ENCODE data around the gene SUGP2.
"Not testable (repeated sequence)": the region's sequence is repeated elsewhere in the genome, so short reads cannot be mapped to it uniquely, and the experiment has no call there.

The SUGP2 gene

GRCh38 chr19:18954094-18954493 lies 79.2 kb downstream of the SUGP2 start:
- ChIA-PET POLR2A (no interaction called here), CTCF (no interaction called here)
- no peak for TF ChIP-seq CTCF (IDR thresholded peaks at IDR 0.05; ENCODE audit: insufficient read depth, low read length, missing control alignments)
- no peak overlapping the region for H3K4me3 ChIP-seq (ENCODE audit: low read depth, low read length)
- no peak for DNase-seq (ENCODE audit: low read depth, low spot score)

- POLR2A ChIA-PET; H3K4me3 ChIP-seq (ENCODE audit: low read depth, low read length); DNase-seq (ENCODE audit: low read depth, low spot score): not testable (repeated sequence)
- CTCF ChIA-PET, result interaction anchor here (1.2 kb wide), 1 partner anchor 35 kb away, joined by 6 read pairs; no protein-coding TSS in a partner anchor
Observed at GRCh38 chr19:18952364-18953003, 80.8 kb downstream of the SUGP2 start.

GRCh38 chr19:18951721-18952281 lies 81.5 kb downstream of the SUGP2 start:
- no peak overlapping the region for H3K4me3 ChIP-seq (ENCODE audit: low read depth, low read length)
- TF ChIP-seq CTCF (IDR thresholded peaks at IDR 0.05; ENCODE audit: insufficient read depth, low read length, missing control alignments), result no peak
- ChIA-PET POLR2A (no interaction called here), CTCF (no interaction called here)
- DNase-seq (ENCODE audit: low read depth, low spot score), result no peak

GRCh38 chr19:18949858-18950257 lies 83.5 kb downstream of the SUGP2 start:
- no peak for DNase-seq (ENCODE audit: low read depth, low spot score)
- CTCF ChIA-PET, result interaction anchor here (1.1 to 1.7 kb wide), 3 partner anchors 8 to 37 kb away, joined by 4 to 11 read pairs (median 6); no protein-coding TSS in a partner anchor
- TF ChIP-seq CTCF (IDR thresholded peaks at IDR 0.05; ENCODE audit: insufficient read depth, low read length, missing control alignments), result no peak
- POLR2A ChIA-PET, result no interaction called here
- H3K4me3 ChIP-seq (ENCODE audit: low read depth, low read length), result no peak overlapping the region

- no peak for TF ChIP-seq CTCF (IDR thresholded peaks at IDR 0.05; ENCODE audit: insufficient read depth, low read length, missing control alignments)
- H3K4me3 ChIP-seq (ENCODE audit: low read depth, low read length), result no peak overlapping the region
- CTCF ChIA-PET, result interaction anchor here (1.7 kb wide), 1 partner anchor 10 kb away, joined by 11 read pairs; no protein-coding TSS in a partner anchor
- DNase-seq (ENCODE audit: low read depth, low spot score), result no peak
- POLR2A ChIA-PET, result no interaction called here
Observed at GRCh38 chr19:18948976-18949356, 84.4 kb downstream of the SUGP2 start.

GRCh38 chr19:18948075-18948975 lies 85.0 kb downstream of the SUGP2 start:
- CTCF ChIA-PET, result interaction anchor here (1.2 kb wide), 1 partner anchor 10 kb away, joined by 3 read pairs; no protein-coding TSS in a partner anchor
- H3K4me3 ChIP-seq (ENCODE audit: low read depth, low read length), result no peak overlapping the region
- POLR2A ChIA-PET, result no interaction called here
- no peak for TF ChIP-seq CTCF (IDR thresholded peaks at IDR 0.05; ENCODE audit: insufficient read depth, low read length, missing control alignments)
- DNase-seq (ENCODE audit: low read depth, low spot score), result no peak

Data from AG04449 (cell line).